ENCODE measurements around the gene GRIK4.

The GRIK4 gene

GRCh38 chr11:120625565-120625964 is 114.0 kb downstream of the GRIK4 start:
- Histone ChIP-seq H3F3A (ENCODE audit: low read depth) (no peaks in the 10 kb centered on the region), H3K36me3 (ENCODE audit: insufficient read depth, low read length) (no peaks in the 10 kb centered on the region), H2AFZ (ENCODE audit: low read length) (no peak overlapping the region), H4K20me1 (ENCODE audit: insufficient read depth, low read length, poor library complexity, severe bottlenecking) (no peaks in the 10 kb centered on the region), H3K9me3 (ENCODE audit: insufficient read depth, low read depth, low read length) (no peaks in the 10 kb centered on the region), H3K9me2 (replicated peaks; ENCODE audit: low read depth, low read length) (no peaks in the 10 kb centered on the region), H3K4me2 (ENCODE audit: low read depth, low read length, poor library complexity, severe bottlenecking) (no peak overlapping the region), H3K4me3 (ENCODE audit: low read length, poor library complexity, severe bottlenecking) (no peak overlapping the region), H3K4me1 (ENCODE audit: insufficient read depth, low read length, poor library complexity, severe bottlenecking) (no peaks in the 10 kb centered on the region), H3K9ac (ENCODE audit: low read depth, low read length, poor library complexity, severe bottlenecking) (no peak overlapping the region), H3K27me3 (ENCODE audit: insufficient read depth, low read length, poor library complexity, severe bottlenecking) (no peaks in the 10 kb centered on the region), H3K79me2 (ENCODE audit: insufficient read depth, low read length) (no peaks in the 10 kb centered on the region)
- TF ChIP-seq CTCF (conservative IDR thresholded peaks at IDR 0.05; ENCODE audit: low read length) (no peak), EZH2phosphoT487 (IDR thresholded peaks at IDR 0.05; ENCODE audit: borderline replicate concordance) (no peak)

GRCh38 chr11:120626791-120627190 is 115.2 kb downstream of the GRIK4 start:
- Histone ChIP-seq H3K9me3 (ENCODE audit: insufficient read depth, low read depth, low read length) (no peaks in the 10 kb centered on the region), H4K20me1 (ENCODE audit: insufficient read depth, low read length, poor library complexity, severe bottlenecking) (no peaks in the 10 kb centered on the region), H2AFZ (ENCODE audit: low read length) (no peak overlapping the region), H3F3A (ENCODE audit: low read depth) (no peaks in the 10 kb centered on the region), H3K36me3 (ENCODE audit: insufficient read depth, low read length) (no peaks in the 10 kb centered on the region), H3K4me3 (ENCODE audit: low read length, poor library complexity, severe bottlenecking) (no peak overlapping the region), H3K9ac (ENCODE audit: low read depth, low read length, poor library complexity, severe bottlenecking) (no peak overlapping the region), H3K79me2 (ENCODE audit: insufficient read depth, low read length) (no peaks in the 10 kb centered on the region), H3K9me2 (replicated peaks; ENCODE audit: low read depth, low read length) (no peaks in the 10 kb centered on the region), H3K4me2 (ENCODE audit: low read depth, low read length, poor library complexity, severe bottlenecking) (no peak overlapping the region), H3K4me1 (ENCODE audit: insufficient read depth, low read length, poor library complexity, severe bottlenecking) (no peaks in the 10 kb centered on the region), H3K27me3 (ENCODE audit: insufficient read depth, low read length, poor library complexity, severe bottlenecking) (no peaks in the 10 kb centered on the region)
- TF ChIP-seq CTCF (conservative IDR thresholded peaks at IDR 0.05; ENCODE audit: low read length), result no peak
- TF ChIP-seq EZH2phosphoT487 (IDR thresholded peaks at IDR 0.05; ENCODE audit: borderline replicate concordance), result no peak

- Histone ChIP-seq H3K4me2 (ENCODE audit: low read depth, low read length, poor library complexity, severe bottlenecking) (no peak overlapping the region), H3K4me3 (ENCODE audit: low read length, poor library complexity, severe bottlenecking) (no peak overlapping the region), H3K4me1 (ENCODE audit: insufficient read depth, low read length, poor library complexity, severe bottlenecking) (no peaks in the 10 kb centered on the region), H3K79me2 (ENCODE audit: insufficient read depth, low read length) (no peaks in the 10 kb centered on the region), H2AFZ (ENCODE audit: low read length) (no peak overlapping the region), H3K9ac (ENCODE audit: low read depth, low read length, poor library complexity, severe bottlenecking) (no peak overlapping the region), H4K20me1 (ENCODE audit: insufficient read depth, low read length, poor library complexity, severe bottlenecking) (no peaks in the 10 kb centered on the region), H3K9me3 (ENCODE audit: insufficient read depth, low read depth, low read length) (no peaks in the 10 kb centered on the region), H3K9me2 (replicated peaks; ENCODE audit: low read depth, low read length) (no peaks in the 10 kb centered on the region), H3F3A (ENCODE audit: low read depth) (no peaks in the 10 kb centered on the region), H3K27me3 (ENCODE audit: insufficient read depth, low read length, poor library complexity, severe bottlenecking) (no peaks in the 10 kb centered on the region), H3K36me3 (ENCODE audit: insufficient read depth, low read length) (no peaks in the 10 kb centered on the region)
- TF ChIP-seq CTCF (conservative IDR thresholded peaks at IDR 0.05; ENCODE audit: low read length), result no peak
- no peak for TF ChIP-seq EZH2phosphoT487 (IDR thresholded peaks at IDR 0.05; ENCODE audit: borderline replicate concordance)
These were observed 116.0 kb downstream of the GRIK4 start for GRCh38 chr11:120627327-120628163.
